PC-9 (cell line): Measurements from ENCODE around the gene MICOS13.

Experiments used
- CTCF ChIP-seq: fragments of 200-600 bp; sonication (generic); conservative IDR thresholded peaks from 2 replicates; pipeline ENCODE4 v1.6.1; 2017; ENCODE audit warnings: mixed run types, antibody characterized with exemption, mild to moderate bottlenecking, moderate library complexity
- EZH2 ChIP-seq: fragments of 200-600 bp; sonication (generic); IDR thresholded peaks from 2 replicates; pipeline ENCODE4 v1.8.0; 2017; ENCODE audit warnings: antibody characterized with exemption, low read depth

- TF ChIP-seq CTCF (no peak), EZH2 (no peak)
These were observed 6.0 kb upstream of the MICOS13 start for GRCh38 chr19:5686326-5686646.
